NCI-H345 treated with DMSO at 0.1 percent for 48 hours (cell line): ENCODE results near the gene SLC38A8.

Source experiments
- DNase-seq: peaks from one replicate; lab custom pipeline; 2025; ENCODE audit not compliant: unreplicated experiment; lab: John Stamatoyannopoulos, UW

Gene SLC38A8

GRCh38 chr16:83972256-83973008 lies 70.2 kb downstream of the SLC38A8 start:
- no peak for DNase-seq

- DNase-seq: no peak
Measured at GRCh38 chr16:83971165-83972130, 71.1 kb downstream of the SLC38A8 start.

GRCh38 chr16:83970430-83970815 lies 72.2 kb downstream of the SLC38A8 start:
- no peak for DNase-seq

- DNase-seq: no peak
Measured at GRCh38 chr16:83969771-83970429, 72.7 kb downstream of the SLC38A8 start.

- no peak for DNase-seq
Measured at GRCh38 chr16:83968891-83969649, 73.5 kb downstream of the SLC38A8 start.

- DNase-seq: no peak
Measured at GRCh38 chr16:83968306-83968851, 74.2 kb downstream of the SLC38A8 start.

GRCh38 chr16:83967838-83968305 lies 74.7 kb downstream of the SLC38A8 start, which contains the start of gene NECAB2:
Gene NECAB2 (plus strand): TSS chr16:83968244. CDS start chr16:83968649, 405 bp downstream.
- no peak for DNase-seq

GRCh38 chr16:83967091-83967490 lies 75.5 kb downstream of the SLC38A8 start:
- DNase-seq: no peak

- no peak for DNase-seq
Measured at GRCh38 chr16:83966153-83966696, 76.4 kb downstream of the SLC38A8 start.

GRCh38 chr16:83965444-83966152 lies 77.0 kb downstream of the SLC38A8 start:
- no peak for DNase-seq

GRCh38 chr16:83964684-83965443 lies 77.7 kb downstream of the SLC38A8 start:
- no peak for DNase-seq

GRCh38 chr16:83963277-83964119 lies 79.1 kb downstream of the SLC38A8 start:
- DNase-seq: no peak

- no peak for DNase-seq
Measured at GRCh38 chr16:83961591-83961990, 81.0 kb downstream of the SLC38A8 start.

GRCh38 chr16:83960521-83961249 lies 81.9 kb downstream of the SLC38A8 start:
- DNase-seq: no peak
